SJSA1 (cell line): Measurements from ENCODE around the gene TBC1D5. TPM values are rescaled to one million over a fixed set of nuclear protein-coding genes. Genes with fewer than 3 reads are reported as not detected.

ENCODE experiments used
- DNase-seq, 2 experiments: peaks; one replicate each; pipeline ENCODE4 v3.0.0-alpha.2; 2015 to 2020; ENCODE audit warnings: low spot score in 2 of 2, low read depth in 1 of 2
- H3K27ac ChIP-seq: fragments of 250-450 bp; sonication (Bioruptor Pico); 2 replicates; pipeline ENCODE4 v1.5.1; 2020; ENCODE audit warnings: mild to moderate bottlenecking, moderate library complexity
- H3K27me3 ChIP-seq: fragments of 250-450 bp; sonication (Bioruptor Pico); replicated peaks from 2 replicates; pipeline ENCODE4 v1.5.1; 2020; ENCODE audit warnings: mild to moderate bottlenecking, moderate library complexity
- H3K36me3 ChIP-seq: fragments of 250-450 bp; sonication (Bioruptor Pico); 2 replicates; pipeline ENCODE4 v1.5.1; 2020; ENCODE audit warnings: mild to moderate bottlenecking
- H3K4me1 ChIP-seq: fragments of 250-450 bp; sonication (Bioruptor Pico); replicated peaks from 2 replicates; pipeline ENCODE4 v1.6.1; 2021; ENCODE audit warnings: mild to moderate bottlenecking
- H3K4me3 ChIP-seq: fragments of 250-450 bp; sonication (Bioruptor Pico); 2 replicates; pipeline ENCODE4 v1.5.1; 2020; ENCODE audit warnings: mild to moderate bottlenecking
- H3K9me3 ChIP-seq: fragments of 250-450 bp; sonication (Bioruptor Pico); replicated peaks from 2 replicates; pipeline ENCODE4 v1.5.1; 2020; ENCODE audit warnings: mild to moderate bottlenecking
- total RNA-seq: library from RNA; depleted of rRNA; stranded (reverse); fragments of >200 nt; shearing (Covaris generic); gene quantifications from 2 replicates; pipeline ENCODE4 v1.2.3, GENCODE V29; 2014

The TBC1D5 gene
- total RNA-seq, 1 experiment from 2014 or later: 40.8 TPM

GRCh38 chr3:17304969-17305368, 437.5 kb downstream of the TBC1D5 start:
- DNase-seq: no peak
- Histone ChIP-seq H3K27me3 (no peaks in the 10 kb centered on the region), H3K36me3 (no peaks in the 10 kb centered on the region), H3K27ac (no peak overlapping the region), H3K4me1 (no peaks in the 10 kb centered on the region), H3K9me3 (no peaks in the 10 kb centered on the region), H3K4me3 (no peak overlapping the region)

- no peak overlapping the region for H3K4me3 ChIP-seq
- no peak overlapping the region for H3K27ac ChIP-seq
- H3K9me3 ChIP-seq: no peaks in the 10 kb centered on the region
- no peak for DNase-seq
- H3K36me3 ChIP-seq: no peaks in the 10 kb centered on the region
- no peaks in the 10 kb centered on the region for H3K4me1 ChIP-seq
- H3K27me3 ChIP-seq: no peaks in the 10 kb centered on the region
These were observed 439.7 kb downstream of the TBC1D5 start for GRCh38 chr3:17302774-17303173.

DNA sequence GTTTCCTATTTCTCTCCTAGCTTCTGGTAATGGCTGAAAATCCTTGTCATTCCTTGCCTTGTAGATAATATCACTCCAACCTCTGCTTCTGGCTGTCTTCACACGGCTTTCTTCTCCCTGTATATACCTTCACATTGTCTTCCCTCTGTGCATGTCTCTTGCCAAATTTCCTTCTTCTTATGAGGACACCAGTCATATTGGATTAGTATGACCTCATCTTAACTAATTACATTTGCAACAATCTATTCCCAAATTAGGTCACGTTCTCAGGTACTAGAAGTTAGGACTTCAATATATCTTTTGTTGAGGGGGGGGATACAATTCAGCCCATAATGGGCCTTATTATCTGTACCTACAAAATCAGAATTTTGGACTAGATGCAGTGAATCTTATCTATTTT, 440.3 kb downstream of the TBC1D5 start:
- H3K27ac ChIP-seq: no peak overlapping the region
- no peak for DNase-seq
- no peak overlapping the region for H3K4me3 ChIP-seq
- no peaks in the 10 kb centered on the region for H3K4me1 ChIP-seq
- no peaks in the 10 kb centered on the region for H3K36me3 ChIP-seq
- no peaks in the 10 kb centered on the region for H3K27me3 ChIP-seq
- no peaks in the 10 kb centered on the region for H3K9me3 ChIP-seq

GRCh38 chr3:17301271-17301670, 441.2 kb downstream of the TBC1D5 start:
- Histone ChIP-seq H3K9me3 (no peaks in the 10 kb centered on the region), H3K4me3 (no peak overlapping the region), H3K27ac (no peak overlapping the region), H3K36me3 (no peaks in the 10 kb centered on the region), H3K4me1 (no peaks in the 10 kb centered on the region), H3K27me3 (no peaks in the 10 kb centered on the region)
- DNase-seq: no peak

GRCh38 chr3:17300441-17300840, 442.0 kb downstream of the TBC1D5 start:
- Histone ChIP-seq H3K27ac (no peak overlapping the region), H3K9me3 (no peaks in the 10 kb centered on the region), H3K4me3 (no peak overlapping the region), H3K27me3 (no peaks in the 10 kb centered on the region), H3K4me1 (no peaks in the 10 kb centered on the region), H3K36me3 (no peaks in the 10 kb centered on the region)
- DNase-seq: no peak

DNA sequence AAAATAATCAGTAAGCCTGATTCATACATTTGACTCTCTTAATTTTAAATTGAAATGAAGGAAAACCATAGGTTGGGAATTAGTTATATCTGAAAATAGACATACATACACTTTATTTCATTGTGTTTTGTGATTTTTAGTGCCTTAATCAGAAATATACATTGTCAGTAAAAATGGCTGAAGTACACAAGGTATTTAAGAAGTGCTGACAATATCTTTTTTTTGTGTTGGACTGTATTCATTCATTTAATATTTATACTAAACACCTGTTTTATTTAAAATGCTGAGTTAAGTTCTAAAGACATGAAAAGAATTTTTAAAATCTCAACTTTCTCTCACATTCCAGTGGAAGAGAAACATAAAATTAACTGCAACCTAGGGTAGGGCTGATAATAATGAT, 444.4 kb downstream of the TBC1D5 start:
- Histone ChIP-seq H3K27me3 (no peaks in the 10 kb centered on the region), H3K27ac (no peak overlapping the region), H3K4me3 (no peak overlapping the region), H3K9me3 (no peaks in the 10 kb centered on the region), H3K36me3 (no peaks in the 10 kb centered on the region), H3K4me1 (no peaks in the 10 kb centered on the region)
- no peak for DNase-seq

DNA sequence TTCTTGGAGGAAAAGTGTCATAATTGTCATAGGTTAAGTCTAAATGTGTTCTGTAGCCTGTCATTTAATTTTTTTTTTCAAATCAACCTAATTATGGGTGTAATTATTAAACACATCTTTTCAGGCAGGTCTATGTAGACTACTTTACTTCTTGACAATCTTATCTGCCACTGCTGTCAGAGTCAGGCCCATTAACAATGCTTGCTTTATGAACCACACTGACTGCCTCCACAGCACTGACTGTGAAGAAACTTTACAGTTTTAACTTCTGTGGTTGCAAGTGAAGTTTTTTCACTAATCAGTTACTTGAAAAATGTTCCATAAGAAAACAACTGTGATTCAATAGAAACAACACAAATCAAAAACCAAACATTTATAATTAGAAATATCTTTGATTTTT, 449.9 kb downstream of the TBC1D5 start:
- Histone ChIP-seq H3K27ac (no peak overlapping the region), H3K27me3 (no peaks in the 10 kb centered on the region), H3K9me3 (no peaks in the 10 kb centered on the region), H3K4me1 (no peaks in the 10 kb centered on the region), H3K36me3 (no peaks in the 10 kb centered on the region), H3K4me3 (no peak overlapping the region)
- DNase-seq: no peak

- Histone ChIP-seq H3K4me1 (no peaks in the 10 kb centered on the region), H3K27me3 (no peaks in the 10 kb centered on the region), H3K9me3 (no peaks in the 10 kb centered on the region), H3K27ac (no peak overlapping the region), H3K4me3 (no peak overlapping the region), H3K36me3 (no peaks in the 10 kb centered on the region)
- DNase-seq: no peak
These were observed 451.5 kb downstream of the TBC1D5 start for GRCh38 chr3:17290894-17291293.

DNA sequence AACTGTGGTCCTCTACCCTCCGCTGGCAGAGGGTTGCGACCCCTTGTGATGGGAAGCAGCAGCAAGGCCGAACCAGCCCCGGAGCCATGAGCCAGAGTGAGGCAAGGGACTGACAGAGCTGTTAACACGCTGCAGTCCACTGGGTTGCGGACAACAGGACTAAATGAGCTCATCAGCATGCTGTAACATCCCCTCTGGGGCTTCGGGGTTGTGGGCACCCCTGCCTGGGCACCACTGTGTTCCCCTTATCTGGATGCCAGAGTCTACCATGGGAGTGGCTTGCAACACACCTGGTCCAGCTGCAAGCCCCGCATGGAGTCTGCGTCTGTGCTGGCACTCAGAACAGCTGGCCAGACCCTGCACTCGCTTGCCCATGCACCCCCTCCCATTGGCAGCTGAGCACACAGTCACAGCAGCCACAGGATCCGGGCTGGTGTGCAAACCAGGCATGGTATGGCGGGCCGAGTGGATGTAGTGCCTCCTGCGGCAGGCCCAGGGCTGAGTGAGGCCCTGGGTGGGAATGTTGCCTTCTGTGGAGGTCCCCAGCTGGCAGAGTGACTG, 453.5 kb downstream of the TBC1D5 start:
- Histone ChIP-seq H3K4me3 (no peak overlapping the region), H3K36me3 (no peaks in the 10 kb centered on the region), H3K4me1 (no peaks in the 10 kb centered on the region), H3K27me3 (no peaks in the 10 kb centered on the region), H3K9me3 (no peaks in the 10 kb centered on the region), H3K27ac (no peak overlapping the region)
- no peak for DNase-seq

GRCh38 chr3:17287006-17287689, 455.3 kb downstream of the TBC1D5 start:
- Histone ChIP-seq H3K4me3 (no peak overlapping the region), H3K4me1 (no peaks in the 10 kb centered on the region), H3K27ac (no peak overlapping the region), H3K36me3 (no peaks in the 10 kb centered on the region), H3K27me3 (no peaks in the 10 kb centered on the region), H3K9me3 (no peaks in the 10 kb centered on the region)
- DNase-seq: no peak

- Histone ChIP-seq H3K4me3 (no peak overlapping the region), H3K27ac (no peak overlapping the region), H3K4me1 (no peaks in the 10 kb centered on the region), H3K9me3 (no peaks in the 10 kb centered on the region), H3K27me3 (no peaks in the 10 kb centered on the region), H3K36me3 (no peaks in the 10 kb centered on the region)
- DNase-seq: no peak
These were observed 464.4 kb downstream of the TBC1D5 start for GRCh38 chr3:17278006-17278405.

DNA sequence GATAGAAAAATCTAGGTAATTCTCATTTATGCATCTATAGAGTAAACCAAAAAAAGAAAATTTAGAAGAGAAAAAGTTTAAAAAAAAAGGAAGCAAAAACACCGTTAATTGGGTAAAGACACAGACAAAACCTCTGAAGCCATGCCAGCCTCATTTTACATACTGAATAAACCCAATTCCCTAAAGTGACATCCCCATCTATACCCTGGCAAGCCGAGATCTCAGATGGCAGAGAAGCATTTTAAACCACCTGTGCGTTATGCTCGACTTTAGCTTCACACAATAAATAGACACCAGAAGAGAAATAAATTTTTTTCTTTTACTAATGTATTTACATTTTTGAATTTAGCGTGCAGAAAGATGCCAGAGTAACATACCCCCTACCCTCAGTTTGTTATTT, 475.6 kb downstream of the TBC1D5 start:
- Histone ChIP-seq H3K9me3 (no peaks in the 10 kb centered on the region), H3K36me3 (no peaks in the 10 kb centered on the region), H3K4me3 (no peak overlapping the region), H3K27me3 (no peaks in the 10 kb centered on the region), H3K4me1 (no peaks in the 10 kb centered on the region), H3K27ac (no peak overlapping the region)
- DNase-seq: no peak

DNA sequence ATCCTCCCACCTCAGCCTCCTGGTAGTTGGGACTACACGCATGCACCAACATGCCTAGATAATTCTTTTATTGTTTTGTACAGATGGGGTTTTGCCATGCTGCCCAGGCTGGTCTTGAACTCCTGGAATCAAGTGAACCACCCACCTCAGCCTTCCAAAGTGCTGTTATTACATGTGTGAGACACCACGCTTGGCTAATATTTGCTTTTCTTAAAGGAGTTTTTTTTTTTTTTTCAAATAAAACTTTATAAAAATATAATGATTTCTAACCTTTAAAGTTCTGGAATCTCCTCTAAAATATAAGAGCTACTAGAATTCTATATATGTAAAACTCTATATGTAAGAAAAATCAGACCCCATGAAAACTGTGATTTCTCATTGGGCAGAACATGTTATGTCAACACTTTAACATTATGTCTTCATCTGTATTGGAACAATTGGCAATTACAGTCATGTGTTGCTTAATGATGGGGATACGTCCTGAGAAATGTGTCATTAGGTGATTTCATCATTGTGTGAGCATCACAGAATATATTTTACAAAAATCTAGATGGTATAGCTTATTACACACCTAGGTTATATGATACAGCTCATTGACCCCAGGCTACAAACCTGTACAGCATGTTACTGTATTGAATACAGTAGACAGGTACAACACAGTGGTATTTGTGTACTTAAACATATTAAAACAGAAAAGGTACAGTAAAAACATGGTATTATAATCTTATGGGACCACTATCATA, 480.6 kb downstream of the TBC1D5 start:
- no peak for DNase-seq
- no peaks in the 10 kb centered on the region for H3K27me3 ChIP-seq
- H3K27ac ChIP-seq: no peak overlapping the region

GRCh38 chr3:17260257-17260656, 482.2 kb downstream of the TBC1D5 start:
- no peaks in the 10 kb centered on the region for H3K4me1 ChIP-seq
- H3K4me3 ChIP-seq: no peak overlapping the region
- no peak overlapping the region for H3K27ac ChIP-seq
- no peaks in the 10 kb centered on the region for H3K36me3 ChIP-seq
- no peaks in the 10 kb centered on the region for H3K9me3 ChIP-seq
- H3K27me3 ChIP-seq: no peaks in the 10 kb centered on the region
- DNase-seq: no peak

More for the DNA sequence above, 480.6 kb downstream of the TBC1D5 start:
- Histone ChIP-seq H3K9me3 (no peaks in the 10 kb centered on the region), H3K36me3 (no peaks in the 10 kb centered on the region), H3K4me3 (no peak overlapping the region), H3K4me1 (no peaks in the 10 kb centered on the region)
